HepG2 (cell line): ENCODE results near the gene HYAL1. TPM values are rescaled to one million over a fixed set of nuclear protein-coding genes. Genes with fewer than 3 reads are reported as not detected.
A peak's percentile ranks its signal among the peaks of the same experiment; 100 is the strongest.

Experiments used
- ASH2L ChIP-seq: fragments of 300-600, 200-600 bp; sonication (generic); IDR thresholded peaks from 2 replicates; pipeline ENCODE4 v1.7.0; 2017; ENCODE audit warnings: low read depth, mild to moderate bottlenecking, moderate library complexity, mixed read lengths, low read length; ENCODE audit not compliant: insufficient read length
- ESRRA ChIP-seq: sonication (generic); formaldehyde crosslinking; IDR thresholded peaks from 2 replicates; pipeline ENCODE4 v1.5.1; 2020; ENCODE audit warnings: mild to moderate bottlenecking, low read depth, missing genetic modification reagents
- HINFP ChIP-seq: sonication (generic); formaldehyde crosslinking; IDR thresholded peaks from 2 replicates; pipeline ENCODE4 v1.4.0; 2020; ENCODE audit warnings: low read depth, mild to moderate bottlenecking, missing genetic modification reagents
- KDM4B ChIP-seq: sonication (generic); formaldehyde crosslinking; IDR thresholded peaks from 2 replicates; pipeline ENCODE4 v1.4.0; 2020; ENCODE audit warnings: missing genetic modification reagents
- MEF2D ChIP-seq: sonication (generic); formaldehyde crosslinking; IDR thresholded peaks from 2 replicates; pipeline ENCODE4 v1.5.1; 2020; ENCODE audit warnings: mild to moderate bottlenecking, missing genetic modification reagents
- NCOA2 ChIP-seq: sonication (generic); formaldehyde crosslinking; IDR thresholded peaks from 2 replicates; pipeline ENCODE4 v1.8.0; 2022; ENCODE audit warnings: inconsistent platforms
- NONO ChIP-seq, 2 experiments: fragments of 450-650 bp in 1 of 2; sonication (generic) in 1 of 2; formaldehyde crosslinking in 1 of 2; IDR thresholded peaks in 1 of 2; conservative IDR thresholded peaks in 1 of 2; 2 replicates each; pipeline versions ENCODE4 v1.6.1 to v1.8.0; 2017 to 2022; ENCODE audit warnings: mild to moderate bottlenecking in 1 of 2, missing genetic modification reagents in 1 of 2, moderate library complexity in 1 of 2
- NR2F2 ChIP-seq: IDR thresholded peaks from 2 replicates; pipeline ENCODE4 v1.6.1; 2012; ENCODE audit warnings: low read depth, inconsistent platforms, borderline replicate concordance
- PLRG1 ChIP-seq: fragments of 450-650 bp; conservative IDR thresholded peaks from 2 replicates; pipeline ENCODE4 v1.6.1; 2016
- SATB2 ChIP-seq: sonication (generic); formaldehyde crosslinking; IDR thresholded peaks from 2 replicates; pipeline ENCODE4 v1.5.0; 2020; ENCODE audit warnings: missing genetic modification reagents
- ZFYVE20 ChIP-seq: sonication (generic); formaldehyde crosslinking; IDR thresholded peaks from 2 replicates; pipeline ENCODE4 v1.8.0; 2023; ENCODE audit warnings: low read depth, mild to moderate bottlenecking, moderate library complexity, missing genetic modification reagents, borderline replicate concordance
- ZIK1 ChIP-seq: sonication (generic); formaldehyde crosslinking; IDR thresholded peaks from 2 replicates; pipeline ENCODE4 v1.5.0; 2020; ENCODE audit warnings: mild to moderate bottlenecking, low read depth, missing genetic modification reagents, borderline replicate concordance
- ZMYM4 ChIP-seq: sonication (generic); formaldehyde crosslinking; IDR thresholded peaks from 2 replicates; pipeline ENCODE4 v1.8.1; 2023; ENCODE audit warnings: mild to moderate bottlenecking, missing genetic modification reagents
- ZNF274 ChIP-seq: sonication (generic); formaldehyde crosslinking; IDR thresholded peaks from 2 replicates; pipeline ENCODE4 v1.5.1; 2020; ENCODE audit warnings: mild to moderate bottlenecking, missing genetic modification reagents
- ZNF468 ChIP-seq: sonication (generic); formaldehyde crosslinking; IDR thresholded peaks from 2 replicates; pipeline ENCODE4 v1.8.0; 2022; ENCODE audit warnings: mild to moderate bottlenecking, moderate library complexity, missing genetic modification reagents
- ZNF550 ChIP-seq: sonication (generic); formaldehyde crosslinking; IDR thresholded peaks from 2 replicates; pipeline ENCODE4 v1.4.0; 2020; ENCODE audit warnings: mild to moderate bottlenecking, missing genetic modification reagents, borderline replicate concordance
- ZNF652 ChIP-seq: IDR thresholded peaks from 2 replicates; pipeline ENCODE4 v1.6.1; 2016; ENCODE audit warnings: low read depth, borderline replicate concordance
- ZNF709 ChIP-seq: sonication (generic); formaldehyde crosslinking; IDR thresholded peaks from 2 replicates; pipeline ENCODE4 v1.5.0; 2020; ENCODE audit warnings: mild to moderate bottlenecking, missing genetic modification reagents
- ZNF713 ChIP-seq: sonication (generic); formaldehyde crosslinking; IDR thresholded peaks from 2 replicates; pipeline ENCODE4 v1.4.0; 2020; ENCODE audit warnings: mild to moderate bottlenecking, missing genetic modification reagents
- ZNF761 ChIP-seq: sonication (generic); formaldehyde crosslinking; conservative IDR thresholded peaks from 2 replicates; pipeline ENCODE4 v1.4.0; 2020; ENCODE audit warnings: mild to moderate bottlenecking, missing genetic modification reagents
- polyA plus RNA-seq, 8 experiments: library from polyadenylated mRNA; depleted of rRNA in 3 of 8; stranded (reverse) in 7 of 8; unstranded in 1 of 8; fragments of >200 nt; fragmentation: Illumina TruSeq in 4 of 8; extraction: Trizol in 4 of 8; gene quantifications; 2 replicates each; pipeline versions ENCODE4 v1.2.1 to v1.2.3, GENCODE V29; 2011 to 2016; ENCODE audit warnings: low read depth in 4 of 8, missing spikeins in 1 of 8, mixed read lengths in 1 of 8; ENCODE audit not compliant: insufficient read depth in 1 of 8
- total RNA-seq, 5 experiments: library from RNA; depleted of rRNA; stranded (reverse); fragments of >200 nt; fragmentation: Illumina TruSeq; extraction: Trizol; gene quantifications; 2 replicates each; pipeline ENCODE4 v1.2.3, GENCODE V29; 2016; ENCODE audit warnings: low read depth in 1 of 5
- TF ChIP-seq, protein P1 (sequence below): sonication (generic); formaldehyde crosslinking; IDR thresholded peaks from 2 replicates; pipeline ENCODE4 v1.5.0; 2020; ENCODE audit warnings: mild to moderate bottlenecking, missing genetic modification reagents
- TF ChIP-seq, protein P2 (sequence below): sonication (generic); formaldehyde crosslinking; conservative IDR thresholded peaks from 2 replicates; pipeline ENCODE4 v1.4.0; 2020; ENCODE audit warnings: mild to moderate bottlenecking, missing genetic modification reagents, moderate library complexity

The HYAL1 gene
- total and polyA plus RNA-seq, 2 of the 13 experiments (the other 11 are each of a cell fraction or from before 2014, with no cell fraction given): 76.5 to 193 TPM

- TF ChIP-seq, protein P1, sequence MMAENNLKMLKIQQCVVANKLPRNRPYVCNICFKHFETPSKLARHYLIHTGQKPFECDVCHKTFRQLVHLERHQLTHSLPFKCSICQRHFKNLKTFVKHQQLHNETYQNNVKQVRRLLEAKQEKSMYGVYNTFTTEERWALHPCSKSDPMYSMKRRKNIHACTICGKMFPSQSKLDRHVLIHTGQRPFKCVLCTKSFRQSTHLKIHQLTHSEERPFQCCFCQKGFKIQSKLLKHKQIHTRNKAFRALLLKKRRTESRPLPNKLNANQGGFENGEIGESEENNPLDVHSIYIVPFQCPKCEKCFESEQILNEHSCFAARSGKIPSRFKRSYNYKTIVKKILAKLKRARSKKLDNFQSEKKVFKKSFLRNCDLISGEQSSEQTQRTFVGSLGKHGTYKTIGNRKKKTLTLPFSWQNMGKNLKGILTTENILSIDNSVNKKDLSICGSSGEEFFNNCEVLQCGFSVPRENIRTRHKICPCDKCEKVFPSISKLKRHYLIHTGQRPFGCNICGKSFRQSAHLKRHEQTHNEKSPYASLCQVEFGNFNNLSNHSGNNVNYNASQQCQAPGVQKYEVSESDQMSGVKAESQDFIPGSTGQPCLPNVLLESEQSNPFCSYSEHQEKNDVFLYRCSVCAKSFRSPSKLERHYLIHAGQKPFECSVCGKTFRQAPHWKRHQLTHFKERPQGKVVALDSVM (CRISPR knock-in tag): no peak
- TF ChIP-seq ZFYVE20 (CRISPR knock-in tag): no peak
- TF ChIP-seq ASH2L: peak; percentile 77
- TF ChIP-seq PLRG1: no peak
- no peak; the same call in 1 of the 2 replicates for TF ChIP-seq KDM4B
- TF ChIP-seq ZNF709 (CRISPR knock-in tag): peak; percentile 65; the same call in 1 of the 2 replicates
- TF ChIP-seq ZNF652 (CRISPR knock-in tag): peak; percentile 89
- TF ChIP-seq NONO (IDR thresholded peaks at IDR 0.05): no peak
- peak; percentile 87 for TF ChIP-seq NONO (CRISPR knock-in tag; conservative IDR thresholded peaks at IDR 0.05)
- TF ChIP-seq ZNF550 (CRISPR knock-in tag): no peak
- TF ChIP-seq ZMYM4 (CRISPR knock-in tag): peak; percentile 35; the same call in 1 of the 2 replicates
- TF ChIP-seq, protein P2, sequence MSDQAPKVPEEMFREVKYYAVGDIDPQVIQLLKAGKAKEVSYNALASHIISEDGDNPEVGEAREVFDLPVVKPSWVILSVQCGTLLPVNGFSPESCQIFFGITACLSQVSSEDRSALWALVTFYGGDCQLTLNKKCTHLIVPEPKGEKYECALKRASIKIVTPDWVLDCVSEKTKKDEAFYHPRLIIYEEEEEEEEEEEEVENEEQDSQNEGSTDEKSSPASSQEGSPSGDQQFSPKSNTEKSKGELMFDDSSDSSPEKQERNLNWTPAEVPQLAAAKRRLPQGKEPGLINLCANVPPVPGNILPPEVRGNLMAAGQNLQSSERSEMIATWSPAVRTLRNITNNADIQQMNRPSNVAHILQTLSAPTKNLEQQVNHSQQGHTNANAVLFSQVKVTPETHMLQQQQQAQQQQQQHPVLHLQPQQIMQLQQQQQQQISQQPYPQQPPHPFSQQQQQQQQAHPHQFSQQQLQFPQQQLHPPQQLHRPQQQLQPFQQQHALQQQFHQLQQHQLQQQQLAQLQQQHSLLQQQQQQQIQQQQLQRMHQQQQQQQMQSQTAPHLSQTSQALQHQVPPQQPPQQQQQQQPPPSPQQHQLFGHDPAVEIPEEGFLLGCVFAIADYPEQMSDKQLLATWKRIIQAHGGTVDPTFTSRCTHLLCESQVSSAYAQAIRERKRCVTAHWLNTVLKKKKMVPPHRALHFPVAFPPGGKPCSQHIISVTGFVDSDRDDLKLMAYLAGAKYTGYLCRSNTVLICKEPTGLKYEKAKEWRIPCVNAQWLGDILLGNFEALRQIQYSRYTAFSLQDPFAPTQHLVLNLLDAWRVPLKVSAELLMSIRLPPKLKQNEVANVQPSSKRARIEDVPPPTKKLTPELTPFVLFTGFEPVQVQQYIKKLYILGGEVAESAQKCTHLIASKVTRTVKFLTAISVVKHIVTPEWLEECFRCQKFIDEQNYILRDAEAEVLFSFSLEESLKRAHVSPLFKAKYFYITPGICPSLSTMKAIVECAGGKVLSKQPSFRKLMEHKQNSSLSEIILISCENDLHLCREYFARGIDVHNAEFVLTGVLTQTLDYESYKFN: peak; percentile 51
- TF ChIP-seq NCOA2 (CRISPR knock-in tag): 0 out of 2 replicates have a peak, but pooled peaks have one; percentile 11
- peak; percentile 71 for TF ChIP-seq ESRRA (CRISPR knock-in tag)
- no peak for TF ChIP-seq SATB2
- TF ChIP-seq HINFP (CRISPR knock-in tag): 0 out of 2 replicates have a peak, but pooled peaks have one; percentile 33
- 0 out of 2 replicates have a peak, but pooled peaks have one; percentile 52 for TF ChIP-seq ZNF713 (CRISPR knock-in tag)
- TF ChIP-seq ZNF761 (CRISPR knock-in tag): peak; percentile 61; the same call in 1 of the 2 replicates
- peak; percentile 48; the same call in 1 of the 2 replicates for TF ChIP-seq ZNF274 (CRISPR knock-in tag)
- TF ChIP-seq NR2F2: no peak; the same call in 1 of the 2 replicates
- TF ChIP-seq MEF2D (CRISPR knock-in tag): peak; percentile 67
- TF ChIP-seq ZNF468 (CRISPR knock-in tag): no peak
- no peak; the same call in 1 of the 2 replicates for TF ChIP-seq ZIK1 (CRISPR knock-in tag)
Measured at GRCh38 chr3:50292159-50293078, 11.0 kb downstream of the HYAL1 start, which contains the start of gene IFRD2 (continued).
